HG03442 (cell line): ENCODE results near the gene MAPKAPK2.
"Not testable (repeated sequence)": the region's sequence is repeated elsewhere in the genome, so short reads cannot be mapped to it uniquely, and the experiment has no call there.

Source experiments
- ATAC-seq: cut with Tn5 transposase; IDR thresholded peaks from one replicate; pipeline ENCODE4 v1.9.1; 2021; ENCODE audit warnings: mild to moderate bottlenecking, moderate library complexity; ENCODE audit not compliant: unreplicated experiment

MAPKAPK2 gene

GRCh38 chr1:206738370-206739366 lies 54.0 kb downstream of the MAPKAPK2 start:
- ATAC-seq = no peak

- ATAC-seq = peak; percentile 71
Measured at GRCh38 chr1:206739411-206740076, 54.8 kb downstream of the MAPKAPK2 start.

- ATAC-seq = no peak
Measured at GRCh38 chr1:206741142-206741701, 56.5 kb downstream of the MAPKAPK2 start.

- ATAC-seq = no peak
Measured at GRCh38 chr1:206742719-206743383, 58.1 kb downstream of the MAPKAPK2 start.

GRCh38 chr1:206744683-206745082 lies 60.0 kb downstream of the MAPKAPK2 start:
- ATAC-seq = no peak

- no peak for ATAC-seq
Measured at GRCh38 chr1:206745301-206745700, 60.6 kb downstream of the MAPKAPK2 start.

- ATAC-seq = no peak
Measured at GRCh38 chr1:206748348-206749030, 63.8 kb downstream of the MAPKAPK2 start.

- ATAC-seq = no peak
Measured at GRCh38 chr1:206751891-206752290, 67.2 kb downstream of the MAPKAPK2 start.

GRCh38 chr1:206752481-206752880 lies 67.8 kb downstream of the MAPKAPK2 start:
- ATAC-seq = no peak

GRCh38 chr1:206753141-206753540 lies 68.4 kb downstream of the MAPKAPK2 start:
- no peak for ATAC-seq

- no peak for ATAC-seq
Measured at GRCh38 chr1:206754011-206754410, 69.3 kb downstream of the MAPKAPK2 start.

GRCh38 chr1:206757524-206758266 lies 73.0 kb downstream of the MAPKAPK2 start:
- no peak for ATAC-seq

- no peak for ATAC-seq
Measured at GRCh38 chr1:206760590-206760989, 75.9 kb downstream of the MAPKAPK2 start.

- ATAC-seq = no peak
Measured at GRCh38 chr1:206761159-206761768, 76.6 kb downstream of the MAPKAPK2 start.

- ATAC-seq = not testable (repeated sequence)
Measured at GRCh38 chr1:206762741-206763364, 78.1 kb downstream of the MAPKAPK2 start.

GRCh38 chr1:206765771-206766170 lies 81.1 kb downstream of the MAPKAPK2 start:
- not testable (repeated sequence) for ATAC-seq

- peak; percentile 48 for ATAC-seq
Measured at GRCh38 chr1:206766251-206766856, 81.6 kb downstream of the MAPKAPK2 start.
